GM21723 (cell line): ENCODE results near the gene KCND2.

Source experiments
- ATAC-seq: cut with Tn5 transposase; IDR thresholded peaks from one replicate; pipeline ENCODE4 v1.9.1; 2021; ENCODE audit warnings: mild to moderate bottlenecking, moderate library complexity; ENCODE audit not compliant: unreplicated experiment

KCND2 gene

DNA sequence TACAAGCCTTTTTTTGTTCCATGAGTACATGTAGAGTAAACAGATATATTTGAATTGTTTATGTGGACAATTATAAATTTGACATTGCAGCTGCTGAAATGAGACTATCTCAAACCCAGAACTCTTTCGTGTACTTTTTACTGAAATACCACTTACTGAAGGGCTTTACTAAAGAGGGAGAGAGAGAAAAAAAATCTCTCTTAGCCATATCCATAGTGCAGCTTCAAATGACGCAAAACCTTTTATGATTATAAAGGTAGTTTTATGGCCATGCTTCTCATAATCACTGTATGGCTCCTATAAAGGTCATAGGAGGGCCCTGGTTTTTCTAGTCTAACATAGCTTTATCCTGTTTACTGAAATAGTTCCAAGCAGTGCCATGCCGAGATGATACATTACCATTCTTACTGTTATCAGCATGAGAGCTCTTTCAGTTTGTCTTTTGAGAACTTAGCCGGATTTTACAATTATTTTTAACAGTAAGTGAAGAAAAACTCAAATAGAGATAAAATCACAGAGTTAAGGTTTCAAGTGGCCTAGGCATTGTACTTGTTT lies 35.1 kb downstream of the KCND2 start:
- no peak for ATAC-seq

GRCh38 chr7:120311028-120311788 lies 38.2 kb downstream of the KCND2 start:
- no peak for ATAC-seq

DNA sequence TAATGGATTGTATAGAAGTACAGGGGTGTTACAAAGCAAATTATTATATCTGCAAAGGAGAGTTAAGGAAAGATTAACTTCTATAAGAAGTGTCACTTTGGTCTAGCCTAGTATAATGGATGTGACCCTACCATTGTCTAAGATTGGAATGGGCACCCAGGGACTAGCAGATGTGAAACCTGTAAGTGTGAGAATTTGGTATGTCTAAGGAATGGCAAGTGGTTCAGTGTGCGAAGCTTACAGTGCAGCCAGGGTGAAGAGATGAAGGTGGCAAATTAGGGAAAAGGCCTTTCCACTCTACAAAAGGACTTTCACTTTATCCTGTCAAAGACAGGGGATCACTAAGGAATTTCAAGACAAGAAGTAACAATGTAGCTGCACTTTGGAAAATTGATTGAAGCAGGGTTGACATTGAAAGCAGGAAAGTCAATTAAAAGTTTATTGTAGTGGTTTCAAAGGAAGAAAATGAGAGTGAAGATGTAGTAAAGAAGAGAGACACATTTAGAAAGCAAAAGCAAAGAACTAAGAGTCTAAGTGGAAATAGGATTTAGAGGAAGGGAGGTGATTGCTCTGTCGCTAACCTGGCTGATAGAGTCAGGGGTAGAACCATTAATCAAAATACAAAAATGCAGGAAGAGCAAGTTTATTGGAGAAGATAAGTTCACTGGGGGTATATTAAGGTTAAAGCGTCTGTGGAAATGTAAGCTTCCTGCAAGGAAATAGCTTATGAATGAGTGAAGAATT lies 47.4 kb downstream of the KCND2 start:
- no peak for ATAC-seq

DNA sequence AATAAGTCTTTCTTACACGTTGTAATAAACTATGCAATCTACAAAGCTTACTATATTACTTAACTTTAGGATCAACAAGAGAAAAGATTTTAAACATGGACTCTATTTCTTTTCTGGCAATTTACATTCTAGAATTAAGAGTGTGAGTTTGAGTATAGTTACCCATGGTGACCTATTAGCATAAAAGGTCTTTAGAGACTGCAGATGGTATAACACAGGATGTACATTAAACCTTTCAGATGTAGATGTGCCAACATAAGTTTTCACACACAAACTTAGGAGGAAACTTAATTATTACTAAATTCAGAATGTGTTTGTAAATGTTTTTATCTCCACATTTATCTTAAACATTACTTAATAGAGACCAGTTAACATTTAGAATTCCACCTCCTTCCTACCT lies 54.1 kb downstream of the KCND2 start:
- ATAC-seq = no peak

DNA sequence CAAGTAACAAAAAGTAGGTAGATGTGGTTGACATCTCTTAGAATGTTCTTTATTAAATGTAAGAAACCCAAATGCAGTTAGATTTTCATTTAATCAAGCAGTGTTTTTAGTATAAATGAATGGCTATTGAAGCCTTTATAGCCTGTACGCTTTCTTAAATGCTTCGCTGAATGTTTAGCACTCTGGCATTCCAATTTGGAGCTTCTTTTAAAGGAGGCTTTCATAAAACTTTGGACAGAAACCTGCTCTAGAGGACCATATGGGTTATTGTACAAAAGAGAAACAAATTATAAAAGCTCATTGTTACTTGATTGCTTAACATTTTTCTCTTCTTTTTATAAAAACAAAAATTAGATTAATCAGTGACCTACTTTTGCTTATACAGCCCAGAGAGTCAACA lies 59.5 kb downstream of the KCND2 start:
- ATAC-seq = no peak

GRCh38 chr7:120334475-120334874 lies 61.5 kb downstream of the KCND2 start:
- peak; percentile 68 for ATAC-seq

DNA sequence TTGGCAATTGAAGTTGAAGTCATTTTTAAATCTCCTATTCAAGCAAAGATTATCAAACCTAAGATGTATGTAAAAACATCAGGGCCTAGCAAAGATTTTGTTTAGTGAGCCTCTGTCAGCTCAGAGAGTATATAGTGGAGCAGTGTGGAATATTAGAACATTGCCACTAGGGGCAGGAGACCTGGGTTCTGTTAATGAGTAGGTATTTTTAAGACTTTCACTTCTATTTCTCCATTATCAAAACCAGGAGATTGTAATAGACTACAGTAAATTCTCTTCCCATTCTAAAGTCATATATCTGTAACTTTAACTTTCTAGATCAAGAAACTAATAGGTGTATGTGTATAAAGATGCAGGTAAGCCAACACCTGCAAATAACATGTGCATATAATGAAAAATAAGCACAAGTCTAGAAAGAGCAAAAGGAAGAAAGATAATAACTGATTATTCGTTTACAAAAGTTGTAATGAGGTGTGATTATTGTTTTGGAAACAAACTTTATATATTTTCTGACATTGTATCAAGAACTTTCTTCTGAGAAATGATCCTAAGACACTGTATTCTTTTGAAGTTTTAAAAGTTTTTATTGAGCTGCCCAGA lies 64.4 kb downstream of the KCND2 start:
- ATAC-seq = peak; percentile 63

DNA sequence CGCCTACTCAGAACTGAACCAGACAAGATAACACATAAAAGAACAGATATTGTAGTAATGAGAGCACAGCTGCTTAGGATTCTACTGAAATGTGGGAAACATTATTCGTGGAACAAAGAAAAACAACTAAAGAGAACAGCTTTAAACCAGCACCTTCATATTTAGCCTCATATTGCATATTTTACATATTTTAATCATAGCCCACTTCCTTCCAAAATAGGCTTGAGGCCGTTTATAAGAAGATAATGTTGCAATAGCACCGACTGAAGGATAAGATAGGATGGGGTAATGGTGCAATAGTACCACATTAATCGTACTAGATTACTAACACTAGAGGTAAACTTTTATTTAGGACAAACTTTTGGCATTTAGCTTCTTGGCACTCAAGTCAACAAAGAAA lies 71.3 kb downstream of the KCND2 start:
- no peak for ATAC-seq

DNA sequence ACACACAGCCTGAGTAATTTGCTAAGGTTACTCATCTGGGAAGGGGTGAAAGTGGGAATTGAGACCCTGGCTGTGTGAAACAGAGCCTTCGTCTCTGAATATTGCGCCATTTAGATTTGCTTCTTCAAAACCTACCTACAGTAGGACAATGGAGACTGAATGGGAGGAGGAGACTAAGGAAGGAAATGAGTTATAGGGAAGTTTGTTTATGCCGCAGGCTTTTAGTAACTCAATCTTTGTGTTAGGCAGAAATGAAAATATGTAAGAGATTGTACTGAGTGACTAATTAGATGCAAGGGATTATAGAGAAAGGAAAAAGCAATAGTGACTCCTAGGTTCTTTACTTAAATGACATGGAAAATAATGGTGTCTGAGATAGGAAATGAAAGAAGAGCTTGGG lies 80.2 kb downstream of the KCND2 start:
- ATAC-seq = no peak

DNA sequence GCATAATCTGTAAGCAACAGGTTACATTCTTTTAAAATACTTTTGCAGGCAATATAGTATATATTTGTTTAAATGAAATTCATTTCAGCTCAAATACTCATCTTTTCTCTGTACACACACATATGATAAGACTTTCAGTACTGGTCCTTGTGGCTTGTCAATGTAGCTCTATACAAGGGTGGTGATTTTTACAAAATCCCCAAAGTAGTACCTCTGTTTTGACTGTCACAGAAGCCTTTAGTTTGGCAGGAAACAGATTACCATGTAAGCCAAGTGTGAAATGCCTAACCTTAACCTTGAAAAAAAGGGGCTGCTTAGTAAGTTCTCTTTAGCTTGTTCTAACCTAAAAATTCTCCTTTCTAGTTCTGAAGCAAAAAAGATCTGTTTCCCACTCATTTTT lies 87.9 kb downstream of the KCND2 start:
- peak; percentile 93 for ATAC-seq

DNA sequence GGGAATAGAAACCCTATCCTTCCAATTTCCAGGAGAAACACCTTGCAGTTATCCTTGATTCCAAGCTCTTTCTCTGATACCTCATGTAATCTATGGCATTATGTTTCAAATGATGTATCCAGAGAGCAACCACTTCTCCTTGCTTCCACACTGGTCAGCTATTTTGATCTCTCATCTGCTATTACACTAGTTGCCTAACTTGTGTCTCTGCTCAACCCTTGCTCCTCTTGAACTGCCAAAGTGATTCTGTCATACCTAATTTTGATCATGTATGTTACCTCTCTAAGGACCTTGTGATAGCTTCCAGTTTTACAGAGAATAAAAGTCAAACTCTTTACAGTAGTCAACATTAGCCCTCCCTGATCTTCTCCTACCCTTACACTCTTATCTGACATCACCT lies 90.4 kb downstream of the KCND2 start:
- ATAC-seq = no peak

- ATAC-seq = no peak
Observed at GRCh38 chr7:120370954-120371353, 98.0 kb downstream of the KCND2 start.

GRCh38 chr7:120373174-120373573 lies 100.2 kb downstream of the KCND2 start:
- no peak for ATAC-seq

- ATAC-seq = peak; percentile 61
Observed at GRCh38 chr7:120394595-120394994, 121.6 kb downstream of the KCND2 start.

GRCh38 chr7:120395526-120396019 lies 122.6 kb downstream of the KCND2 start:
- ATAC-seq = peak; percentile 84

- ATAC-seq = no peak
Observed at GRCh38 chr7:120398284-120399000, 125.5 kb downstream of the KCND2 start.

- ATAC-seq = peak; percentile 40
Observed at GRCh38 chr7:120400806-120401455, 128.0 kb downstream of the KCND2 start.

GRCh38 chr7:120402079-120402767 lies 129.2 kb downstream of the KCND2 start:
- ATAC-seq = peak; percentile 62

GRCh38 chr7:120402801-120403200 lies 129.8 kb downstream of the KCND2 start:
- ATAC-seq = no peak

GRCh38 chr7:120404042-120404441 lies 131.1 kb downstream of the KCND2 start:
- ATAC-seq = peak; percentile 61
